GM18873 (cell line): ENCODE data around the gene RINL.
"Not testable (repeated sequence)": the region's sequence is repeated elsewhere in the genome, so short reads cannot be mapped to it uniquely, and the experiment has no call there.

Experiments used
- ATAC-seq: cut with Tn5 transposase; IDR thresholded peaks from one replicate; pipeline ENCODE4 v1.9.1; 2021; ENCODE audit warnings: mild to moderate bottlenecking, moderate library complexity, moderate number of reproducible peaks; ENCODE audit not compliant: unreplicated experiment, low FRiP score

Gene RINL

GRCh38 chr19:38907227-38907626 lies 29.2 kb upstream of the RINL start:
- no peak for ATAC-seq

- ATAC-seq: no peak
Observed at GRCh38 chr19:38905620-38906019, 27.5 kb upstream of the RINL start.

- no peak for ATAC-seq
Observed at GRCh38 chr19:38904581-38905539, 26.8 kb upstream of the RINL start.

GRCh38 chr19:38901683-38902082 lies 23.6 kb upstream of the RINL start:
- ATAC-seq: no peak

- ATAC-seq: no peak
Observed at GRCh38 chr19:38900743-38901190, 22.7 kb upstream of the RINL start.

GRCh38 chr19:38900202-38900629 lies 22.1 kb upstream of the RINL start:
- ATAC-seq: no peak

GRCh38 chr19:38899447-38900201 lies 21.5 kb upstream of the RINL start, which contains the start of the genes NFKBIB and SIRT2:
NFKBIB (plus strand) TSS chr19:38899969; CDS start chr19:38900033, 64 bp downstream.
SIRT2 (minus strand) TSS chr19:38899618; CDS start chr19:38899521, 97 bp downstream.
- peak; percentile 88 for ATAC-seq

GRCh38 chr19:38898788-38899446 lies 20.8 kb upstream of the RINL start:
- ATAC-seq: no peak

- ATAC-seq: no peak
Observed at GRCh38 chr19:38894968-38895367, 16.9 kb upstream of the RINL start.

GRCh38 chr19:38893341-38893771 lies 15.3 kb upstream of the RINL start:
- ATAC-seq: no peak

GRCh38 chr19:38892841-38893240 lies 14.8 kb upstream of the RINL start:
- no peak for ATAC-seq

GRCh38 chr19:38891771-38892170 lies 13.7 kb upstream of the RINL start:
- ATAC-seq: no peak

- no peak for ATAC-seq
Observed at GRCh38 chr19:38890686-38891085, 12.6 kb upstream of the RINL start.

GRCh38 chr19:38889803-38890202 lies 11.7 kb upstream of the RINL start:
- ATAC-seq: no peak

GRCh38 chr19:38888876-38889275 lies 10.8 kb upstream of the RINL start:
- ATAC-seq: no peak

GRCh38 chr19:38884691-38885090 lies 6.6 kb upstream of the RINL start:
- ATAC-seq: not testable (repeated sequence)

GRCh38 chr19:38883286-38883685 lies 5.2 kb upstream of the RINL start:
- ATAC-seq: no peak

- no peak for ATAC-seq
Observed at GRCh38 chr19:38880882-38881609, 3.0 kb upstream of the RINL start.

- ATAC-seq: no peak
Observed at GRCh38 chr19:38880076-38880881, 2.2 kb upstream of the RINL start.
